GM20431 (cell line): ENCODE data around the gene ATG7.

Experiments
- in situ Hi-C: fragments of 300-500 bp; cut with MseI, MboI; formaldehyde crosslinking; loops from one replicate; pipeline ENCODE4 v1.15.0; 2020; ENCODE audit warnings: low sequenced_read_pairs; ENCODE audit not compliant: unreplicated experiment

The ATG7 gene

DNA sequence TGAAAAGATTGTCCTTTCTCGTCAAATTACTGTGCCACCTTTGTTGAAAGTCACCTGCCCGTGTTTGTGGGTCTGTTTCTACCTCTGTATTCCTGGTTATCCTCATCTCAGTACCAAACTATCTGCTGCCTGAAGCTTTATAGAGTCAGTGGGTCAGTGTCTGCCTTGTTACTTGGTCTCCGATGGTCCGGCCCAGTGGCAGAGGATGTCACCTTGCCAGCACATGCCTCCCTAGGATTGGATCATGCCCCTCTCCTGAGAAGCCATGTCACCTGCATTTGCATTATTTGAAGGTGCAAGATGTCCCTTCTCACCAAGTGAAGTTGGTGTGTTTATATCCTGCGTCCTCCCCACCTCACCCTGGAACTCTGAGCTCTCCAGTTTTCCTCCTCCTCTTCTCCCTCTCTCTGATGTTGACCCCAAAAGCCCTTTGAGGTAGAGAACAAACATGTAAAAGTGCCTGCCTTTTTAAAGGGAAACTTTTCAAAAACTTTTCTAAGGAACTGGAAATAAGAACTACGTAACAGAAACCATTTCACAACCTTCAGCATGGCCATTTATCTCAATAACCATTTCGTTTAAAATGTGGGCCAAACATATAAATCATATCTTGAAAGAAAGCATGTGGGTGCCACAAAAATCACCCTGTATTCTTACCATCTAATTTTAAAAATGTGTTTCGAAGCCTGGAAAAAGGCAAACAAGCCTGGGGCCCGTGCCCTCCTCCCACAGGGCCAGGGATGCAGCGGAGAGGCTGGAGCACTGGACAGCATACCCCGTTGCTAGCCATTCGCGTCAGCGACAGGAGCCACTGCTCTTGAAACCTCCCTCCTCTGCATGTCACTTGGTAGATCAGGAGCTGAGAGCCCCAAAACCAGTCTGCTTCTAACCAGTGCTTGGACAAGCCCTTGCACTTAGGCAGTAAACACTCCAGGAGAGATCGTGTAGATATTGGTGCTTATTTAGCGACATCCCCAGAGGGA, 269.4 kb downstream of the ATG7 start:
- in situ Hi-C loops = no loop called here

- in situ Hi-C loops = no loop called here
Observed at GRCh38 chr3:11542551-11542950, 270.4 kb downstream of the ATG7 start.

DNA sequence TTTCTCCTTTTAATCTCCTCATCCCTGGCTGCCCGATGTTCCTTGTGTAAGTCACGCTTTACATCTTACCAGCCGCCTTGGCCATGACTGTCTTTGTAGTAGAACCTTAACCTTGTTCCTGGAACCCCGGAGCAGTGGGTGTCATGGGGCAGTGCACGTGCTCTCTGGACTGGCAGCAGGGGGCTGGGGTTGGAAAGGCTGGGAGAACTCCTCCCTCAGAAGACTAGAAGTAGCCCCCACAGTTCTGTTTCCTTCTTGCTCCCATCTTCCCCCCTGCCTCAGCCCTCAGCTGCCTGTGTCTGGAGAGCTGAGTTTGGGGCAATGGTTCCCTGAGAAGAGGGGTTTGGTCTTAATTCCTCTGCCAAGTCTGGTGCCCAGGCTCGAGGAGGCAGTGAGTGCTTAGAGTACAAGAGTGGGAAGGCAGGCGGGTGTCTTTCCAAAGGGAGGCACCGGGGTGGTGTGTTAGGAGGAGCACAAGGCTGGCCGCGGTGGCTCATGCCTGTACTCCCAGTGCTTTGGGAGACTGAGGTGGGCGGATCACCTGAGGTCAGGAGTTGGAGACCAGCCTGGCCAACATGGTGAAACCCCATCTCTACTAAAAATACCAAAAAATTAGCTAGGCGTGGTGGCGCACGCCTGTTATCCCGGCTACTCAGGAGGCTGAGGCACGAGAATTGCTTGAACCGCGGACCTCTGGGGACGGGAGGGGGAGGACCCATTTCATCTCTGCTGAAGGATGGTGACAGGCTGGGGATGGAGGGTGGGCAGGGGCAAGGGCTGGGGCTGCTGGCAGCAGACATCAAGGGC, 271.1 kb downstream of the ATG7 start:
- in situ Hi-C loops = no loop called here

DNA sequence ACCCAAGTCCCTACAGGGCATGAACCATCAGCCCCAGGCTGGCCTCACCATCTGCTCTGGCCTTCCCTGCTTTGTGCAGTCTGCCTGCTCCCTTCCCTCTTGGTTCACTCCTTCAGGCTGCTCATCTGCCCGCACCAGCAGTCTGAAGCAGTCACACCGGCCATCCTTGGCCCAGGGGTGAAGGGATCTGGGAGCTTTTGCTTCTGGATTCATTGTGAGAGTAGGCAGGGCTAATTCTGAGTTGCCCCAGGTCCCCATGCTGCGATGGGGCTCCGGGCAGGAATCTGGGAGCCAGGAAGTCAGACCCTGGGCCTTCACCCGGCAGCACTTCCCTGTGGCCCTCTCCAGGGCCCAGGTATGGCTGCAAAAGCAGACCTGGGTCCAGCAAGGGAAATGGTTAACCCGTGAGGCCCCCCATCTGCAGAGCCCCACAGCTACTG, 271.8 kb downstream of the ATG7 start:
- in situ Hi-C loops = no loop called here

DNA sequence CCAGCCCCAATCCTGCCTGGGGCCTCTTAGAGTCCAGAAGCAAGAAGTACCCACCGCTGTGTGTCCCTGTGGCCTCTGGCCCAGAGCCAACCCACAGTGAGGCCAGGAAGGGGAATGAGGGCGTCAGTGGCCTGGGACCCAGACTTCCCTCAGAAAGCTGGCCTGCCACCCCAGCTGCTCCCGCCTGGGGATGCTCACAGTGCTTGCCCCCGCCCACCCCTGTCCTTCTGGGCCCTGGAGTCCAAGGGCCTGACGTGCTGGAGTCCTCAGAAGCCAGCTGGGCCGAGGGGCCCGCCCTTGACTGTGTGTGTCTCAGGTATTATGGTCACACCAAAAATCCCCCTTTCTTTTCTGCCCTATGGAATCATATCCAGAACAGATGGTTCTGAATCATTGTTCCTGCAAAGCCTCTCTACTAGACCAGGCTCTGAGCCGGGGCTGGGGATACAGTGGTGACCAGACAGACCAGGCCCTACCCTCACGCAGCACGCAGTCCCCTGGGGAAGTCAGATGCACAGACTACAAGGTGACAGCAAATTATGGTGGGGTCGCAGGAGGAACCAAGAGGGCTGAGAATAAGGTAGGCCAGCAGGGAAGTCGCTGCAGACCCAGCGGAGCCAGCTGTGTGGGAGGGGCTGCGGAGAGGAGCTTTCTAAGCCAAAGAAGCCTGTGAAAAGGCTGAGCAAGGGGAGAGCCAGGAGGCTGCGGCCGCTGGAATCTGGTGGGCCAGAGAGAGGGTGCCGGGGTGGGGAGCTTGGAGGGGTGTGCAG, 272.4 kb downstream of the ATG7 start:
- in situ Hi-C loops = no loop called here

DNA sequence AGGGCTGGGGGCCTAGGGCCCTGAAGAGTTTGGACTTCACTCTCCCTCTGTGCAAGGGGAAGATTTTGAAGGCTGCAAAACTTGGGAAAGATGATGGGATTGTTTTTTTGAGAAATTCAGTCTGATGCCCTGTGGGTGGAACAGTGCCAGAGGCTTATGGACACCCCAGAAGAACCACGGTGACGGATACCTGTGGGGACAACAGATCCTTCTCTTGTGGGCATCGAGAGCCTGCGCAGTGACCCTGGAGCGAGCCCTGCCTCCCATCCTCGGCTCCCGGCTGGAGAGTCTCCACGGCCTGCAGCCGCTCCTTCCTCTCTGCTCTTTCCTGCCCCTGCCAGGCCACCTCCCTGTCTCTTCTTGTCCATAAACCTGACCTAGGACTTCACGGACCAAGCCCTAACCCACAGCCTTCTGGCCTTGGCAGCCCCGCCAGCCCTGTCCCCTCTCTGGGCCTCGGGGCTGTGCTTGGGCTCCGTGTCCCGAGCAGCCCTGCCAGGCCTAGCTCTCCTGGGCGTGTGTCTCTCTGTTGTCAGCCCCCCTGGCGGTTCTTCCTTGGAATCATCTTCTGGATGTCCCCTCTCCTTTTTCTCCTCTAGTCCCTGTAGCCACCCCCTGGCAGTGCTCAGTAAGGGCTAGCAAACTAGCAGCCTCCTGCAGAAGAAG, 273.1 kb downstream of the ATG7 start:
- in situ Hi-C loops = no loop called here

GRCh38 chr3:11546657-11547302, 274.6 kb downstream of the ATG7 start:
- in situ Hi-C loops = no loop called here

- in situ Hi-C loops = no loop called here
Observed at GRCh38 chr3:11547498-11547897, 275.3 kb downstream of the ATG7 start.

DNA sequence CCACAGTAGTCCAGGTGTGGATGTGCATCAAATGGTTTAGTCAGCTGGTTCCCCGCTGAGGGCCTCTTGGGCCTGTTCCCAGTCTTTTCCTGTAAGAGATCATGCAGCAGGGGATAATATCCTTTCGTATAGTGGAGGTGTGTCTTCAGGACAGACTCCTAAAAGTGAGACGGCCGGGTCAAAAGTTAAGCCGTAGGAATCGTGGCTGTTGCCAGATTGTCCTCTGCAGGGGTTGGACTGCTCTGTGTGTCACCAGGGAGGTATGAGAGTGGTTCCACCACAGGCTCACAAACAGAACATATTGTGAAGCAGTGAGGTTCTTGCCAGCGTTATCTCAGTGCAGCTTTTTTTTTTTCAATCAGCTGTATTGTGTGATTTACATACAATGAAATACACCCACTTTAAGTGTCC, 276.5 kb downstream of the ATG7 start:
- in situ Hi-C loops = no loop called here

- in situ Hi-C loops = no loop called here
Observed at GRCh38 chr3:11549580-11550140, 277.5 kb downstream of the ATG7 start.

- in situ Hi-C loops = no loop called here
Observed at GRCh38 chr3:11551036-11551435, 278.8 kb downstream of the ATG7 start.

DNA sequence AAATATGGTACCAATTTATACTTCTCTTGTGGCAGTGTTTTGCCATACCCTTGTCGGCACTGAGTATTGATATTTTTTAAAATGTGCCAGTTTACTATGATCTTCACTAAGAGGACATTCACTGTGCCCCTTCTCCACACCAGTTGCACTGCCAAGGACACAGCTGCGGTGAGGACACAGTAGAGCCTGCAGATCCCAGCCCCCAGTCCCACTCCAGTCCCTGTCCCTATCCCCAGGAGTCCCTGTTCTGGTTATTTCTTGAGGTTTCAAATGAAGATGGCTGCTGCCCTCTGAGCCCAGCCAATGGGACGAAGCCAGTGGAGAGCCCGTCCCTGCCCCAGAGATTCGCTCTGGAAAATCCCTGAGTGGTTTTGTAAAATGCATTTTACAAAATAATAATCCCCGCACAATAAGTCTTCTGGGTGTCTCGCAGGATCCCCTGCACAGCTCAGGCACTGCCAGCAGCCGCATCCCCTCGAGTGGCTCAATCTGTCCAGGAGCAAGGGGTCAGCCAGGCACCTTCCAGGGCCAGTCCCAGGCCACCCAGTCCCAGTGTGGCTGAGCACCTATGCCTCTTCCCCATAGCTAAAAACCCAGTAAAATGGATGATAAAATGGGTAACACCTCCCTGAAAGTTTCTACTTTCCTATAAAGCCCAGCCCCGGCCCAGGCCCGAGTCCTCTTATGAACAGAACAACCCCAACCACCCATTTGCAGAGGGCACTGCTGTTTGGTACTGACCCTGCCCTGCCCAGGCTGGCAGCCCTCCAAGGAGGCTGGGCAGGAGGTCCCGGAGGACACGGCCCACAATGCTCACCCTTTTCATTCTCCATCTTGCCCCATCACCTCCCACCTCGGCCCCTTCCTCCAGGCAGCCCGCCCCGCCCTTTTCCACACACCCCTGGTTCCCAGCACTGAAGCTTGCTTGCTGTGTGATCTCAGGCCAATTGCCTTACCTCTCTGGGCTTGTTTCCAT, 280.4 kb downstream of the ATG7 start:
- in situ Hi-C loops = no loop called here

- in situ Hi-C loops = no loop called here
Observed at GRCh38 chr3:11553436-11554235, 281.4 kb downstream of the ATG7 start.

GRCh38 chr3:11554236-11554610, 282.0 kb downstream of the ATG7 start:
- in situ Hi-C loops = no loop called here

DNA sequence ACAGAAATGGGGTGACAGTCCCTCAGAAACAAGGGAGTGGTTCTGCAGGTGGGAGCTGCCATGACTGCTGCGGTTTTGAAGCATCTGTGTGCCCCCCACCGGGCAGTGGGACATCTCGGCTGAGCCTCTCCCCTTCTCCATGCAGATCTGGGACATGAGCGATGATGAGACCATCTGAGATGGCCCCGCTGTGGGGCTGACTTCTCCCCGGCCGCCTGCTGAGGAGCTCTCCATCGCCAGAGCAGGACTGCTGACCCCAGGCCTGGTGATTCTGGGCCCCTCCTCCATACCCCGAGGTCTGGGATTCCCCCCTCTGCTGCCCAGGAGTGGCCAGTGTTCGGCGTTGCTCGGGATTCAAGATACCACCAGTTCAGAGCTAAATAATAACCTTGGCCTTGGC, 282.5 kb downstream of the ATG7 start:
- in situ Hi-C loops = no loop called here

DNA sequence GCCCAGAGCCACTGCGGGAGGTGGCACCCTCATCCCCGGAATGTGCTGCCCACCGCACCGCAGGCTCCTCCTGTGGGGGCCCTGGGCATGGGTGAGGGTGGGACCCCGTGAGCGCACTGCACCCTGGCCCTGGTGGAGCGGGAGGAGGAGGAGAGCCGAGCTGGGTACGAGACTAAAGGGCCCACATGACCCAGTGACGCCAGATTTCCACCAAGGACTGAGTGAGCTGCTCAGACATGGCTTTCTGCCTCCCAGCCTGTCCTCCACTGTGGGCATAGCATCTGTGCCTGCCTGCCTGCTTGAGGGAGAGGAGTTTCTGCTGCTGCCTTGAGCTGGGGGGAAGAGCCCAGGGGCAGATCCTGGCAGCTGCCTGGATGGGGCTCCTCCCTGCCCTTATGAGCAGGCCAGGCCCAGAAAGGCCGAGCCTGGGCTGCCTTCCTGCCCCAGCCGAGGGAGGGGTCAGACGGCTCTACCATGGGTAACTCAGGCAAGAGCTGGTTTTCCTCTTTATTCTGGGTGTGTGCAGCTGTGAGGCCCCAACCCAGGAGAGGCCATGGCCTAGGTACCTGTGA, 283.1 kb downstream of the ATG7 start:
- in situ Hi-C loops = no loop called here
